ENCODE results near the gene TPGS2.

DNA sequence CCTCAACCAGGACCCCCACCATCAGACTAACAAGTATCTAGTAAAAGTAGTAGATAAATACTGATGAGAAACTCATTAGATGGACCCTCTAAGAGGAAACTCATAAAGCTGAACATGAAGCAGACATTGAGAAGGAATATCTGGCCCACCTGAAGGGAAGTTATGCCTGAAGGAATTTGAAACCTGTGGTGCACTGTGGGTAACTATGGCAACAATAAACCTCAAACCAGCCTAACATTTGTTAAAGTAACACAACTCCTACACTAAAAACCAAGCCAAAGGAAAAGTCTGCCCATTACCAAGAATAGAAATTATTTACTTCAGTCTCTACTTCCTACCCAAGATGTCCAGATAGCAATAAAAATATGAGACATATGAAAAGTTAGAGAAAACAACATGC lies 43.5 kb upstream of the TPGS2 start:
- TF ChIP-seq, protein P1, sequence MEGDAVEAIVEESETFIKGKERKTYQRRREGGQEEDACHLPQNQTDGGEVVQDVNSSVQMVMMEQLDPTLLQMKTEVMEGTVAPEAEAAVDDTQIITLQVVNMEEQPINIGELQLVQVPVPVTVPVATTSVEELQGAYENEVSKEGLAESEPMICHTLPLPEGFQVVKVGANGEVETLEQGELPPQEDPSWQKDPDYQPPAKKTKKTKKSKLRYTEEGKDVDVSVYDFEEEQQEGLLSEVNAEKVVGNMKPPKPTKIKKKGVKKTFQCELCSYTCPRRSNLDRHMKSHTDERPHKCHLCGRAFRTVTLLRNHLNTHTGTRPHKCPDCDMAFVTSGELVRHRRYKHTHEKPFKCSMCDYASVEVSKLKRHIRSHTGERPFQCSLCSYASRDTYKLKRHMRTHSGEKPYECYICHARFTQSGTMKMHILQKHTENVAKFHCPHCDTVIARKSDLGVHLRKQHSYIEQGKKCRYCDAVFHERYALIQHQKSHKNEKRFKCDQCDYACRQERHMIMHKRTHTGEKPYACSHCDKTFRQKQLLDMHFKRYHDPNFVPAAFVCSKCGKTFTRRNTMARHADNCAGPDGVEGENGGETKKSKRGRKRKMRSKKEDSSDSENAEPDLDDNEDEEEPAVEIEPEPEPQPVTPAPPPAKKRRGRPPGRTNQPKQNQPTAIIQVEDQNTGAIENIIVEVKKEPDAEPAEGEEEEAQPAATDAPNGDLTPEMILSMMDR (IDR thresholded peaks at IDR 0.05 in 2 of 3, conservative IDR thresholded peaks at IDR 0.05 in 1 of 3; ENCODE audit: borderline replicate concordance in 1 of 3, insufficient read depth in 1 of 3, low read depth in 2 of 3, low read length in 2 of 3) = no peak
- TF ChIP-seq SP1 (IDR thresholded peaks at IDR 0.05; ENCODE audit: low read depth) (no peak), EZH2phosphoT487 (IDR thresholded peaks at IDR 0.05; ENCODE audit: borderline replicate concordance) (no peak), TCF7L2 (IDR thresholded peaks at IDR 0.05; ENCODE audit: borderline replicate concordance, extremely low read depth, insufficient read depth, insufficient read length) (no peak), POLR2AphosphoS5 (IDR thresholded peaks at IDR 0.05; ENCODE audit: low read depth, low read length) (no peak)

Measured in HCT116 (cell line).